WTC11 (cell line): ENCODE results near the gene STAU1. TPM values are rescaled to one million over a fixed set of nuclear protein-coding genes. Genes with fewer than 3 reads are reported as not detected.

ENCODE experiments used
- ATAC-seq: fragments of 200-7000 bp; cut with Tn5 transposase; 2 replicates; pipeline ENCODE4 v1.10.0; 2021; ENCODE audit warnings: mild to moderate bottlenecking, moderate library complexity
- CTCF ChIA-PET: fragments of 300-600 bp; sonication (Branson Sonifier 250); formaldehyde crosslinking; loops from one replicate; lab custom pipeline; 2021; ENCODE audit warnings: antibody characterized with exemption; lab: Charles Lee
- POLR2A ChIA-PET: fragments of 350-600 bp; sonication (Branson Sonifier 250); formaldehyde crosslinking; loops from one replicate; lab custom pipeline; 2021; ENCODE audit warnings: antibody characterized with exemption; lab: Charles Lee
- DNase-seq: peaks from one replicate; pipeline ENCODE4 v3.0.0; 2021; ENCODE audit warnings: low spot score
- H3K27ac Mint-ChIP-seq: 2 replicates; pipeline ENCODE4 v1.8.0; 2021; ENCODE audit warnings: mixed read lengths
- H3K27me3 Mint-ChIP-seq: 2 replicates; pipeline ENCODE4 v1.8.0; 2021; ENCODE audit warnings: low read depth, mild to moderate bottlenecking, moderate library complexity, mixed read lengths
- H3K36me3 Mint-ChIP-seq: 2 replicates; pipeline ENCODE4 v1.8.0; 2021; ENCODE audit warnings: mixed read lengths
- H3K4me1 Mint-ChIP-seq: 2 replicates; pipeline ENCODE4 v1.8.0; 2022; ENCODE audit warnings: mixed read lengths
- H3K4me3 Mint-ChIP-seq: 2 replicates; pipeline ENCODE4 v1.8.0; 2021; ENCODE audit warnings: mild to moderate bottlenecking, moderate library complexity, mixed read lengths
- H3K9me3 Mint-ChIP-seq: 2 replicates; pipeline ENCODE4 v1.8.0; 2021; ENCODE audit warnings: mixed read lengths
- ARID4B ChIP-seq: sonication (generic); formaldehyde crosslinking; IDR thresholded peaks from 2 replicates; pipeline ENCODE4 v1.8.0; 2023; ENCODE audit warnings: missing genetic modification reagents, mild to moderate bottlenecking, borderline replicate concordance
- ATF6 ChIP-seq: sonication (generic); formaldehyde crosslinking; IDR thresholded peaks from 2 replicates; pipeline ENCODE4 v1.8.1; 2023; ENCODE audit warnings: mild to moderate bottlenecking, missing genetic modification reagents
- CDX4 ChIP-seq: fragments of 250-450 bp; sonication (Bioruptor Pico); IDR thresholded peaks from 2 replicates; pipeline ENCODE4 v1.9.0; 2021; ENCODE audit warnings: moderate library complexity, mild to moderate bottlenecking, inconsistent platforms, borderline replicate concordance
- E2F4 ChIP-seq: sonication (generic); formaldehyde crosslinking; IDR thresholded peaks from 2 replicates; pipeline ENCODE4 v1.8.1; 2022; ENCODE audit warnings: low read depth, mild to moderate bottlenecking, moderate library complexity, missing genetic modification reagents, borderline replicate concordance
- EMX1 ChIP-seq: fragments of 250-450 bp; sonication (Bioruptor Pico); IDR thresholded peaks from 2 replicates; pipeline ENCODE4 v1.8.0; 2021; ENCODE audit warnings: mild to moderate bottlenecking
- ESRRA ChIP-seq: sonication (generic); formaldehyde crosslinking; IDR thresholded peaks from 2 replicates; pipeline ENCODE4 v1.8.1; 2022; ENCODE audit warnings: mild to moderate bottlenecking, missing genetic modification reagents, borderline replicate concordance
- FOXJ3 ChIP-seq: sonication (generic); formaldehyde crosslinking; IDR thresholded peaks from 2 replicates; pipeline ENCODE4 v1.9.0; 2021; ENCODE audit warnings: missing genetic modification reagents, mild to moderate bottlenecking, borderline replicate concordance
- IRF2 ChIP-seq: sonication (generic); formaldehyde crosslinking; IDR thresholded peaks from 2 replicates; pipeline ENCODE4 v1.8.0; 2022; ENCODE audit warnings: low read depth, missing genetic modification reagents, borderline replicate concordance
- KAT7 ChIP-seq: sonication (generic); formaldehyde crosslinking; IDR thresholded peaks from 2 replicates; pipeline ENCODE4 v1.8.1; 2023; ENCODE audit warnings: missing genetic modification reagents, mild to moderate bottlenecking, borderline replicate concordance
- MYBL2 ChIP-seq: sonication (generic); formaldehyde crosslinking; IDR thresholded peaks from 2 replicates; pipeline ENCODE4 v1.8.1; 2023; ENCODE audit warnings: mild to moderate bottlenecking, moderate library complexity, missing genetic modification reagents
- NFYB ChIP-seq: sonication (generic); formaldehyde crosslinking; conservative IDR thresholded peaks from 2 replicates; pipeline ENCODE4 v1.8.0; 2022; ENCODE audit warnings: low read depth, missing genetic modification reagents
- NR2C2 ChIP-seq: sonication (generic); formaldehyde crosslinking; IDR thresholded peaks from 2 replicates; pipeline ENCODE4 v1.8.0; 2022; ENCODE audit warnings: mild to moderate bottlenecking, missing genetic modification reagents
- SMAD3 ChIP-seq: sonication (generic); formaldehyde crosslinking; IDR thresholded peaks from 2 replicates; pipeline ENCODE4 v1.8.0; 2022; ENCODE audit warnings: missing genetic modification reagents, mild to moderate bottlenecking, borderline replicate concordance
- STAT6 ChIP-seq: sonication (generic); formaldehyde crosslinking; conservative IDR thresholded peaks from 2 replicates; pipeline ENCODE4 v1.8.1; 2023; ENCODE audit warnings: mild to moderate bottlenecking, low read depth, missing genetic modification reagents, moderate library complexity
- TCF7 ChIP-seq: sonication (generic); formaldehyde crosslinking; IDR thresholded peaks from 2 replicates; pipeline ENCODE4 v1.8.0; 2022; ENCODE audit warnings: mild to moderate bottlenecking, low read depth, missing genetic modification reagents, moderate library complexity
- TP53 ChIP-seq: sonication (generic); formaldehyde crosslinking; IDR thresholded peaks from 2 replicates; pipeline ENCODE4 v1.8.1; 2023; ENCODE audit warnings: mild to moderate bottlenecking, missing genetic modification reagents
- ZBTB21 ChIP-seq: sonication (generic); formaldehyde crosslinking; IDR thresholded peaks from 2 replicates; pipeline ENCODE4 v1.8.1; 2023; ENCODE audit warnings: mild to moderate bottlenecking, missing genetic modification reagents, borderline replicate concordance
- ZNF121 ChIP-seq: sonication (generic); formaldehyde crosslinking; IDR thresholded peaks from 2 replicates; pipeline ENCODE4 v1.8.0; 2023; ENCODE audit warnings: missing genetic modification reagents
- ZNF263 ChIP-seq: sonication (generic); formaldehyde crosslinking; IDR thresholded peaks from 2 replicates; pipeline ENCODE4 v1.8.1; 2022; ENCODE audit warnings: low read depth, mild to moderate bottlenecking, moderate library complexity, missing genetic modification reagents
- ZNF416 ChIP-seq: fragments of 250-450 bp; sonication (Bioruptor Pico); IDR thresholded peaks from 2 replicates; pipeline ENCODE4 v1.9.0; 2021; ENCODE audit warnings: mild to moderate bottlenecking, inconsistent platforms
- ZNF423 ChIP-seq: fragments of 250-450 bp; sonication (Bioruptor Pico); IDR thresholded peaks from 2 replicates; pipeline ENCODE4 v2.1.2; 2022; ENCODE audit warnings: mild to moderate bottlenecking, moderate library complexity
- total RNA-seq: library from RNA; stranded (reverse); gene quantifications from 3 replicates; pipeline ENCODE4 v1.2.3, GENCODE V29; 2021
- TF ChIP-seq, protein P1 (sequence below): sonication (generic); formaldehyde crosslinking; IDR thresholded peaks from 2 replicates; pipeline ENCODE4 v1.8.1; 2023; ENCODE audit warnings: mild to moderate bottlenecking, missing genetic modification reagents, moderate library complexity
- TF ChIP-seq, protein P2 (sequence below): sonication (generic); formaldehyde crosslinking; conservative IDR thresholded peaks from 2 replicates; pipeline ENCODE4 v1.8.1; 2022; ENCODE audit warnings: mild to moderate bottlenecking, missing genetic modification reagents

STAU1 gene
- total RNA-seq, 1 experiment from 2014 or later, result 92.6 TPM

DNA sequence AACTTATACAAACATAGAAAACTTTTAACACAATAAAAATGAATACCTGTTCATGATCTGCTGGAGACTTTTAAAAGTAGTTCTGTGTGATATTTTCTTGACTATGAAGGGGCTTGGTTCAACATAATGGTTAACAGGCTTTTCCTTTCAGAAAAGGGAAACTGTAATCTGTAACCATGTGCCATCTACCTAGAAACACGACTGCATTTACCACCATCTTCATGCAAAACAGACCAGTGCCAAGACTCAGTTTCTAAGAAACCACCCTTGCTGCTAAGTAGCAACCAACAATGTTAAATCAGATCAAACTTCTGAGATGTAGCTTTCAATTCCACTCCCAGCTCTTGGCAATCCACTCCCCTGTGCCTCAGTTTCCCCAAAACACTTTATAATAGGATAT, 15.7 kb downstream of the STAU1 start (continued):
- TF ChIP-seq, protein P1, sequence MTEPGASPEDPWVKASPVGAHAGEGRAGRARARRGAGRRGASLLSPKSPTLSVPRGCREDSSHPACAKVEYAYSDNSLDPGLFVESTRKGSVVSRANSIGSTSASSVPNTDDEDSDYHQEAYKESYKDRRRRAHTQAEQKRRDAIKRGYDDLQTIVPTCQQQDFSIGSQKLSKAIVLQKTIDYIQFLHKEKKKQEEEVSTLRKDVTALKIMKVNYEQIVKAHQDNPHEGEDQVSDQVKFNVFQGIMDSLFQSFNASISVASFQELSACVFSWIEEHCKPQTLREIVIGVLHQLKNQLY (CRISPR knock-in tag), result no peak
- TF ChIP-seq ZBTB21 (no peak), TP53 (no peak), ZNF423 (no peak), NFYB (no peak), E2F4 (CRISPR knock-in tag) (no peak), FOXJ3 (no peak), EMX1 (no peak)
- TF ChIP-seq, protein P2, sequence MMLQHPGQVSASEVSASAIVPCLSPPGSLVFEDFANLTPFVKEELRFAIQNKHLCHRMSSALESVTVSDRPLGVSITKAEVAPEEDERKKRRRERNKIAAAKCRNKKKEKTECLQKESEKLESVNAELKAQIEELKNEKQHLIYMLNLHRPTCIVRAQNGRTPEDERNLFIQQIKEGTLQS, result no peak

GRCh38 chr20:49171909-49172308, 16.2 kb downstream of the STAU1 start:
- no peak for ATAC-seq
- no peak for DNase-seq
- no peaks in the 10 kb centered on the region for H3K9me3 Mint-ChIP-seq
- ChIA-PET CTCF (no interaction called here), POLR2A (no interaction called here)
- H3K36me3 Mint-ChIP-seq, result peaks cover 20% of the 10 kb centered on the region
- H3K27ac Mint-ChIP-seq, result no peak overlapping the region
- peaks cover 18% of the 10 kb centered on the region for H3K4me1 Mint-ChIP-seq
- no peaks in the 10 kb centered on the region for H3K27me3 Mint-ChIP-seq
- no peak overlapping the region for H3K4me3 Mint-ChIP-seq
- TF ChIP-seq ARID4B (CRISPR knock-in tag), result no peak
- no peak for TF ChIP-seq ESRRA (CRISPR knock-in tag)
- TF ChIP-seq IRF2 (CRISPR knock-in tag), result no peak
- no peak for TF ChIP-seq KAT7 (CRISPR knock-in tag)
- TF ChIP-seq ATF6, result no peak
- TF ChIP-seq ZNF416 (CRISPR knock-in tag), result no peak
- TF ChIP-seq NR2C2 (CRISPR knock-in tag), result no peak
- no peak for TF ChIP-seq SMAD3 (CRISPR knock-in tag)
- no peak for TF ChIP-seq ZNF121 (CRISPR knock-in tag)
- TF ChIP-seq MYBL2 (CRISPR knock-in tag), result no peak
- no peak for TF ChIP-seq TCF7 (CRISPR knock-in tag)
- no peak for TF ChIP-seq CDX4 (CRISPR knock-in tag)
- TF ChIP-seq, protein P2, result no peak
- no peak for TF ChIP-seq ZNF263 (CRISPR knock-in tag)
- no peak for TF ChIP-seq STAT6 (CRISPR knock-in tag)
